ENCODE data around the gene PTPRB.

PTPRB gene

GRCh38 chr12:70553391-70553859 is 83.8 kb downstream of the PTPRB start:
- Histone ChIP-seq H3K36me3 (replicated peaks) (no peaks in the 10 kb centered on the region), H3K4me3 (ENCODE audit: low read depth, low read length) (no peak overlapping the region), H3K27ac (no peak overlapping the region), H3K27me3 (replicated peaks) (no peaks in the 10 kb centered on the region)
- no peak for DNase-seq
- TF ChIP-seq CTCF (IDR thresholded peaks at IDR 0.05; ENCODE audit: low read depth, low read length, missing control alignments): no peak
- in situ Hi-C loops (cut with HindIII; ENCODE audit: low pct_ligation_motif_present, low sequenced_read_pairs): no loop called here

GRCh38 chr12:70551731-70552130 is 85.5 kb downstream of the PTPRB start:
- no peak for TF ChIP-seq CTCF (IDR thresholded peaks at IDR 0.05; ENCODE audit: low read depth, low read length, missing control alignments)
- no peaks in the 10 kb centered on the region for H3K36me3 ChIP-seq (replicated peaks)
- no peaks in the 10 kb centered on the region for H3K27me3 ChIP-seq (replicated peaks)
- in situ Hi-C loops (cut with HindIII; ENCODE audit: low pct_ligation_motif_present, low sequenced_read_pairs): no loop called here
- no peak overlapping the region for H3K4me3 ChIP-seq (ENCODE audit: low read depth, low read length)
- DNase-seq: no peak
- H3K27ac ChIP-seq: no peak overlapping the region

- TF ChIP-seq CTCF (IDR thresholded peaks at IDR 0.05; ENCODE audit: low read depth, low read length, missing control alignments): no peak
- in situ Hi-C loops (cut with HindIII; ENCODE audit: low pct_ligation_motif_present, low sequenced_read_pairs): no loop called here
- no peaks in the 10 kb centered on the region for H3K36me3 ChIP-seq (replicated peaks)
Observed at GRCh38 chr12:70550180-70550577, 87.0 kb downstream of the PTPRB start.

GRCh38 chr12:70549340-70550179 is 87.7 kb downstream of the PTPRB start:
- H3K4me3 ChIP-seq (ENCODE audit: low read depth, low read length): no peak overlapping the region
- H3K36me3 ChIP-seq (replicated peaks): no peaks in the 10 kb centered on the region
- no peaks in the 10 kb centered on the region for H3K27me3 ChIP-seq (replicated peaks)
- in situ Hi-C loops (cut with HindIII; ENCODE audit: low pct_ligation_motif_present, low sequenced_read_pairs): no loop called here
- TF ChIP-seq CTCF (IDR thresholded peaks at IDR 0.05; ENCODE audit: low read depth, low read length, missing control alignments): no peak
- no peak overlapping the region for H3K27ac ChIP-seq
- no peak for DNase-seq

More at GRCh38 chr12:70550180-70550577, 87.0 kb downstream of the PTPRB start:
- Histone ChIP-seq H3K4me3 (ENCODE audit: low read depth, low read length) (no peak overlapping the region), H3K27me3 (replicated peaks) (no peaks in the 10 kb centered on the region), H3K27ac (no peak overlapping the region)
- DNase-seq: no peak

GRCh38 chr12:70543444-70543843 is 93.8 kb downstream of the PTPRB start:
- no peak for TF ChIP-seq CTCF (IDR thresholded peaks at IDR 0.05; ENCODE audit: low read depth, low read length, missing control alignments)
- Histone ChIP-seq H3K27ac (peak overlapping the region; percentile 58), H3K27me3 (replicated peaks) (no peaks in the 10 kb centered on the region), H3K4me3 (ENCODE audit: low read depth, low read length) (no peak overlapping the region), H3K36me3 (replicated peaks) (no peaks in the 10 kb centered on the region)
- DNase-seq: peak; percentile 93
- in situ Hi-C loops (cut with HindIII; ENCODE audit: low pct_ligation_motif_present, low sequenced_read_pairs): no loop called here

All from brain microvascular endothelial cell (primary cell).